HG03558 (cell line): Measurements from ENCODE around the gene MPO.
A peak's percentile ranks its signal among the peaks of the same experiment; 100 is the strongest.

Experiments used
- ATAC-seq: cut with Tn5 transposase; IDR thresholded peaks from one replicate; pipeline ENCODE4 v1.9.1; 2021; ENCODE audit warnings: moderate number of reproducible peaks; ENCODE audit not compliant: unreplicated experiment; ENCODE audit errors: extremely low read depth

Gene MPO

GRCh38 chr17:58280480-58281217, at the start of gene MPO:
MPO (minus strand) TSS chr17:58280935; CDS start chr17:58280758, 177 bp downstream.
- no peak for ATAC-seq

- ATAC-seq: peak; percentile 11
Measured at GRCh38 chr17:58329810-58330537, 49.2 kb upstream of the MPO start.

GRCh38 chr17:58329035-58329809, 48.5 kb upstream of the MPO start:
- ATAC-seq: peak; percentile 27

GRCh38 chr17:58328195-58329034, 47.7 kb upstream of the MPO start, which contains the start of gene TSPOAP1:
TSPOAP1 (minus strand) TSS chr17:58328795; CDS start chr17:58327920, 875 bp downstream.
- ATAC-seq: no peak

- no peak for ATAC-seq
Measured at GRCh38 chr17:58327363-58328194, 46.8 kb upstream of the MPO start.

- ATAC-seq: no peak
Measured at GRCh38 chr17:58326609-58327362, 46.1 kb upstream of the MPO start.

- no peak for ATAC-seq
Measured at GRCh38 chr17:58325976-58326468, 45.3 kb upstream of the MPO start.

- no peak for ATAC-seq
Measured at GRCh38 chr17:58325289-58325726, 44.6 kb upstream of the MPO start.

- ATAC-seq: no peak
Measured at GRCh38 chr17:58324409-58325288, 43.9 kb upstream of the MPO start.

GRCh38 chr17:58324056-58324408, 43.3 kb upstream of the MPO start:
- no peak for ATAC-seq

GRCh38 chr17:58323366-58324055, 42.8 kb upstream of the MPO start:
- ATAC-seq: no peak

- no peak for ATAC-seq
Measured at GRCh38 chr17:58322581-58323185, 41.9 kb upstream of the MPO start.

- ATAC-seq: no peak
Measured at GRCh38 chr17:58321571-58322525, 41.1 kb upstream of the MPO start.

- no peak for ATAC-seq
Measured at GRCh38 chr17:58320570-58321323, 40.0 kb upstream of the MPO start.

GRCh38 chr17:58320163-58320558, 39.4 kb upstream of the MPO start:
- ATAC-seq: no peak
